ENCODE data around the gene KCNC1. TPM values are rescaled to one million over a fixed set of nuclear protein-coding genes. Genes with fewer than 3 reads are reported as not detected.

Gene KCNC1
- total and polyA plus RNA-seq, 2 of the 4 experiments (the other 2 are of a cell fraction) = 0.03 TPM; not detected in 1

DNA sequence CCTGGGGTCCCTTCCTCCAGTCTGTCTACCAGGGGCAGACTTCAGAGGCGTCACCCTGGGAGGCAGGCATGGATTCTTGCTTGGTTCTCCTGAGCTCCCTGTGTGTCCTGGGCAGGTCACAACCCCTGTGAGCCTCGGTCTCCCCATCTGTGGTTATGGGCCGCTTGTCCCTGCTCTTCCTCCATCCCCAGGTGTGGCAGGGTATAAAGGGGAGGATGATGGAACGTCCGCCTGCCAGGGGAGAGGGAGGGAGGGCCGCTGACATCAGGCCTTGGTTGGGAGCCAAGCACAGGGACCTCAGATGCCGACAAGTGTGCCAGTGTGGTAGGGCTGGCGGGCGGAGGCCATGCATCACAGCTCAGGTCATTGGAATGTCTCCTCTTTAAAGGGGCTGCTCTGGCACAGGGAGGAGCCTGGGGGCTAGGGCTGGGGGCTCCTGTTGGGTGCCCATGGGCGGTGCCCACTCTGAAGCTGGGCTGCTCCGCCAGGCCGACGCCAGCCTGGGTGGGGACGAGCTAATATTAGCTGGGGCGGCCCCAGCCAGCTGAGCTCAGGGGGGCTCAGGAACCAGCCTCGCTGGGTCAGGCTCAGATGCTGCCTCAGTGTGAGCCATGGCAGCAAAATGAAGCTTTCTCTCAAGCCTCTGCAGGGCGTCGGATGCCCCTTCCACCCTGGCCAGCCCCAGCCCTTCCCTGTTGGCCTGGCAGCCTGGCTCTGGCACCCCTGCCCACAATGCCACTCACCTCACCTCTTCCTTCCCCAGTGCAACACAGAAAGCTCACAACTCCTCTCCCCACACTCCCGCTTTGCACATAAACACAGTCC lies 12.8 kb downstream of the KCNC1 start:
- no peak overlapping the region for H3K9ac ChIP-seq (ENCODE audit: low read depth, low read length)
- H3K4me3 ChIP-seq (ENCODE audit: insufficient read depth, low read depth, low read length) = no peak overlapping the region
- H3K36me3 ChIP-seq (ENCODE audit: control insufficient read depth, insufficient read depth, low read length) = no peaks in the 10 kb centered on the region
- H2BK15ac ChIP-seq (ENCODE audit: low read depth, low read length) = no peak overlapping the region
- H3K4ac ChIP-seq (ENCODE audit: low read depth, low read length) = no peak overlapping the region
- no peak overlapping the region for H3K23ac ChIP-seq (ENCODE audit: low read depth, low read length)
- no TSS peak for BruUV-seq (replicated peaks)
- no peaks in the 10 kb centered on the region for H3K9me1 ChIP-seq (ENCODE audit: insufficient read depth, low read length)
- H2AFZ ChIP-seq (replicated peaks; ENCODE audit: low read length, poor library complexity) = no peak overlapping the region
- H3K14ac ChIP-seq (replicated peaks; ENCODE audit: low read depth, low read length) = no peak overlapping the region
- POLR2A ChIA-PET (ENCODE audit: unreplicated experiment) = no interaction called here
- 72% methylated on average over 6 of the region's 19 CpGs; no CpG with 5 or more reads in 1 of the 2 experiments for WGBS, 2 experiments (ENCODE audit: extremely low coverage in 2 of 2, insufficient read length in 1 of 2)
- no peak overlapping the region for H4K91ac ChIP-seq (ENCODE audit: insufficient read depth, low read depth, low read length)
- H4K20me1 ChIP-seq (ENCODE audit: insufficient read depth, low read length) = no peaks in the 10 kb centered on the region; the same call in 1 of the 2 replicates
- H2AK5ac ChIP-seq (ENCODE audit: low read depth, low read length) = no peak overlapping the region
- H2BK120ac ChIP-seq (ENCODE audit: low read depth, low read length) = no peak overlapping the region
- H3K4me2 ChIP-seq (ENCODE audit: low read depth, low read length) = no peak overlapping the region
- no peaks in the 10 kb centered on the region for H3K79me1 ChIP-seq (ENCODE audit: low read depth in 1 of 2, low read length in 2 of 2)
- no peaks in the 10 kb centered on the region for H3K9me3 ChIP-seq (ENCODE audit: control insufficient read depth, insufficient read depth, low read length)
- H3K4me1 ChIP-seq (ENCODE audit: control insufficient read depth, insufficient read depth, low read length) = no peaks in the 10 kb centered on the region
- H3K56ac ChIP-seq (ENCODE audit: extremely low read depth, insufficient read depth, low read length) = no peak overlapping the region
- H3K18ac ChIP-seq (ENCODE audit: low read depth, low read length) = no peak overlapping the region
- peaks cover 16% of the 10 kb centered on the region for H3K27me3 ChIP-seq (ENCODE audit: control insufficient read depth, insufficient read depth, low read length)
- H3K27ac ChIP-seq (ENCODE audit: insufficient read depth, low read length) = no peak overlapping the region
- no peak overlapping the region for H2BK20ac ChIP-seq (ENCODE audit: low read depth, low read length)
- dilution Hi-C loops (cut with HindIII; ENCODE audit: low sequenced_read_pairs, unreplicated experiment) = loop anchor here (25.0 kb wide), 1 partner anchor 240 kb away; no protein-coding TSS in a partner anchor
- in situ Hi-C loops (cut with MboI; ENCODE audit: low sequenced_read_pairs) = no loop called here
- TF ChIP-seq CEBPB (IDR thresholded peaks at IDR 0.05; ENCODE audit: low read depth, low read length) (no peak), MXI1 (IDR thresholded peaks at IDR 0.05; ENCODE audit: borderline replicate concordance, low read depth, low read length) (no peak), RCOR1 (IDR thresholded peaks at IDR 0.05; ENCODE audit: insufficient replicate concordance, low read length) (no peak), POLR2A (IDR thresholded peaks at IDR 0.05; ENCODE audit: low read depth, low read length) (no peak), MAZ (IDR thresholded peaks at IDR 0.05; ENCODE audit: borderline replicate concordance, low read depth, low read length) (no peak), BHLHE40 (IDR thresholded peaks at IDR 0.05; ENCODE audit: low read depth, low read length) (no peak), MAFK (IDR thresholded peaks at IDR 0.05; ENCODE audit: low read depth, low read length) (no peak), RFX5 (IDR thresholded peaks at IDR 0.05; ENCODE audit: low read depth, low read length) (no peak), NFE2L2 (IDR thresholded peaks at IDR 0.05; ENCODE audit: low read depth, low read length) (no peak), SMC3 (IDR thresholded peaks at IDR 0.05; ENCODE audit: low read depth, low read length) (no peak), USF2 (IDR thresholded peaks at IDR 0.05; ENCODE audit: low read depth, low read length) (no peak)
- H4K8ac ChIP-seq (ENCODE audit: low read depth in 2 of 2, low read length in 2 of 2) = no peak overlapping the region
- ATAC-seq (ENCODE audit: low read depth) = no peak
- intact Hi-C loops (cut with micrococcal nuclease) = no loop called here
- DNase-seq = no peak
- no peak overlapping the region for H2BK5ac ChIP-seq (ENCODE audit: low read depth, low read length, poor library complexity, severe bottlenecking)
- H4K5ac ChIP-seq (ENCODE audit: low read depth, low read length) = no peak overlapping the region
- CTCF ChIA-PET = no interaction called here
- H2AK9ac ChIP-seq (replicated peaks; ENCODE audit: low read depth, low read length, poor library complexity) = no peak overlapping the region
